WTC11 (cell line): ENCODE measurements around the gene FOXO1. TPM values are rescaled to one million over a fixed set of nuclear protein-coding genes. Genes with fewer than 3 reads are reported as not detected.

Experiments
- ATAC-seq: fragments of 200-7000 bp; cut with Tn5 transposase; 2 replicates; pipeline ENCODE4 v1.10.0; 2021; ENCODE audit warnings: mild to moderate bottlenecking, moderate library complexity
- CTCF ChIA-PET: fragments of 300-600 bp; sonication (Branson Sonifier 250); formaldehyde crosslinking; loops from one replicate; lab custom pipeline; 2021; ENCODE audit warnings: antibody characterized with exemption; lab: Charles Lee
- POLR2A ChIA-PET: fragments of 350-600 bp; sonication (Branson Sonifier 250); formaldehyde crosslinking; loops from one replicate; lab custom pipeline; 2021; ENCODE audit warnings: antibody characterized with exemption; lab: Charles Lee
- DNase-seq: peaks from one replicate; pipeline ENCODE4 v3.0.0; 2021; ENCODE audit warnings: low spot score
- H3K27ac Mint-ChIP-seq: 2 replicates; pipeline ENCODE4 v1.8.0; 2021; ENCODE audit warnings: mixed read lengths
- H3K27me3 Mint-ChIP-seq: 2 replicates; pipeline ENCODE4 v1.8.0; 2021; ENCODE audit warnings: low read depth, mild to moderate bottlenecking, moderate library complexity, mixed read lengths
- H3K36me3 Mint-ChIP-seq: 2 replicates; pipeline ENCODE4 v1.8.0; 2021; ENCODE audit warnings: mixed read lengths
- H3K4me1 Mint-ChIP-seq: 2 replicates; pipeline ENCODE4 v1.8.0; 2022; ENCODE audit warnings: mixed read lengths
- H3K4me3 Mint-ChIP-seq: 2 replicates; pipeline ENCODE4 v1.8.0; 2021; ENCODE audit warnings: mild to moderate bottlenecking, moderate library complexity, mixed read lengths
- H3K9me3 Mint-ChIP-seq: 2 replicates; pipeline ENCODE4 v1.8.0; 2021; ENCODE audit warnings: mixed read lengths
- CREM ChIP-seq: sonication (generic); formaldehyde crosslinking; IDR thresholded peaks from 2 replicates; pipeline ENCODE4 v1.8.1; 2022; ENCODE audit warnings: mild to moderate bottlenecking, missing genetic modification reagents, moderate library complexity
- GRHL2 ChIP-seq: fragments of 250-450 bp; sonication (Bioruptor Pico); IDR thresholded peaks from 2 replicates; pipeline ENCODE4 v1.8.0; 2022; ENCODE audit warnings: mild to moderate bottlenecking, moderate library complexity; ENCODE audit not compliant: insufficient replicate concordance, severe bottlenecking
- KAT7 ChIP-seq: sonication (generic); formaldehyde crosslinking; IDR thresholded peaks from 2 replicates; pipeline ENCODE4 v1.8.1; 2023; ENCODE audit warnings: missing genetic modification reagents, mild to moderate bottlenecking, borderline replicate concordance
- SOX15 ChIP-seq: fragments of 250-450 bp; sonication (Bioruptor Pico); IDR thresholded peaks from 2 replicates; pipeline ENCODE4 v1.9.0; 2021; ENCODE audit warnings: mild to moderate bottlenecking
- TEAD1 ChIP-seq: sonication (generic); formaldehyde crosslinking; IDR thresholded peaks from 2 replicates; pipeline ENCODE4 v1.8.0; 2022; ENCODE audit warnings: mild to moderate bottlenecking, missing genetic modification reagents
- ZNF219 ChIP-seq: sonication (generic); formaldehyde crosslinking; IDR thresholded peaks from 2 replicates; pipeline ENCODE4 v1.8.0; 2023; ENCODE audit warnings: missing genetic modification reagents, mild to moderate bottlenecking, borderline replicate concordance
- ZNF416 ChIP-seq: fragments of 250-450 bp; sonication (Bioruptor Pico); IDR thresholded peaks from 2 replicates; pipeline ENCODE4 v1.9.0; 2021; ENCODE audit warnings: mild to moderate bottlenecking, inconsistent platforms
- ZNF423 ChIP-seq: fragments of 250-450 bp; sonication (Bioruptor Pico); IDR thresholded peaks from 2 replicates; pipeline ENCODE4 v2.1.2; 2022; ENCODE audit warnings: mild to moderate bottlenecking, moderate library complexity
- ZNF671 ChIP-seq: fragments of 250-450 bp; sonication (Bioruptor Pico); IDR thresholded peaks from 2 replicates; pipeline ENCODE4 v1.8.0; 2021; ENCODE audit warnings: mild to moderate bottlenecking
- total RNA-seq: library from RNA; stranded (reverse); gene quantifications from 3 replicates; pipeline ENCODE4 v1.2.3, GENCODE V29; 2021
- TF ChIP-seq, protein P1 (sequence below): sonication (generic); formaldehyde crosslinking; IDR thresholded peaks from 2 replicates; pipeline ENCODE4 v1.8.1; 2022; ENCODE audit warnings: low read depth, mild to moderate bottlenecking, moderate library complexity, missing genetic modification reagents, borderline replicate concordance
- TF ChIP-seq, protein P2 (sequence below): sonication (generic); formaldehyde crosslinking; IDR thresholded peaks from 2 replicates; pipeline ENCODE4 v1.8.0; 2023; ENCODE audit warnings: mild to moderate bottlenecking, missing genetic modification reagents
- TF ChIP-seq, protein P3 (sequence below): sonication (generic); formaldehyde crosslinking; IDR thresholded peaks from 2 replicates; pipeline ENCODE4 v1.8.0; 2023; ENCODE audit warnings: missing genetic modification reagents
- TF ChIP-seq, protein P4 (sequence below): fragments of 250-450 bp; sonication (Bioruptor Pico); IDR thresholded peaks from 2 replicates; pipeline ENCODE4 v2.1.2; 2022; ENCODE audit warnings: mild to moderate bottlenecking, moderate library complexity
- TF ChIP-seq, protein P5 (sequence below): sonication (generic); formaldehyde crosslinking; IDR thresholded peaks from 2 replicates; pipeline ENCODE4 v1.8.0; 2022; ENCODE audit warnings: mild to moderate bottlenecking, missing genetic modification reagents
- TF ChIP-seq, protein P6 (sequence below): sonication (generic); formaldehyde crosslinking; IDR thresholded peaks from 2 replicates; pipeline ENCODE4 v1.8.0; 2022; ENCODE audit warnings: mild to moderate bottlenecking, missing genetic modification reagents
- TF ChIP-seq, protein P7 (sequence below): sonication (generic); formaldehyde crosslinking; IDR thresholded peaks from 2 replicates; pipeline ENCODE4 v1.8.1; 2022; ENCODE audit warnings: missing genetic modification reagents, borderline replicate concordance
- TF ChIP-seq, protein P8 (sequence below): sonication (generic); formaldehyde crosslinking; IDR thresholded peaks from 2 replicates; pipeline ENCODE4 v1.8.0; 2022; ENCODE audit warnings: missing genetic modification reagents

Gene FOXO1
- total RNA-seq, 1 experiment from 2014 or later: 37.9 TPM

DNA sequence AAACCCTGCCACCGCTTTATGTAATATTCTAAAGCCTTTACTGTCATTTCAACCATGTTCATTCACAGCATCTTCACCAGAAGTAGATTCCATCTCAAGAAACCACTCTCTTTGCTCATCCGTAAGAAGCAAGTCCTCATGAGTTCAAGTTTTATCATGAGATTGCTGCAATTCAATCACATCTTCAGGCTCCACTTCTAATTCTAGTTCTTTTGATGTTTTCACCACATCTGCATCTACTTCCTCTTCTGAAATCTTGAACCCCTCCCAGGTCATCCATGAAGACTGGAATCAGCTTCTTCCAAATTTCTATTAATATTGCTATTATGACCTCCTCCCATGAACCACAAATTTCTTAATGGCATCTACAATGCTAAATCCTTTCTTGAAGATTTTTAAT lies 83.9 kb downstream of the FOXO1 start:
- peaks cover 19% of the 10 kb centered on the region for H3K9me3 Mint-ChIP-seq
- POLR2A ChIA-PET: no interaction called here
- H3K36me3 Mint-ChIP-seq: peaks cover 20% of the 10 kb centered on the region
- no peaks in the 10 kb centered on the region for H3K27me3 Mint-ChIP-seq
- TF ChIP-seq ZNF423 (CRISPR knock-in tag): no peak
- no peak for TF ChIP-seq KAT7 (CRISPR knock-in tag)
- TF ChIP-seq, protein P1, sequence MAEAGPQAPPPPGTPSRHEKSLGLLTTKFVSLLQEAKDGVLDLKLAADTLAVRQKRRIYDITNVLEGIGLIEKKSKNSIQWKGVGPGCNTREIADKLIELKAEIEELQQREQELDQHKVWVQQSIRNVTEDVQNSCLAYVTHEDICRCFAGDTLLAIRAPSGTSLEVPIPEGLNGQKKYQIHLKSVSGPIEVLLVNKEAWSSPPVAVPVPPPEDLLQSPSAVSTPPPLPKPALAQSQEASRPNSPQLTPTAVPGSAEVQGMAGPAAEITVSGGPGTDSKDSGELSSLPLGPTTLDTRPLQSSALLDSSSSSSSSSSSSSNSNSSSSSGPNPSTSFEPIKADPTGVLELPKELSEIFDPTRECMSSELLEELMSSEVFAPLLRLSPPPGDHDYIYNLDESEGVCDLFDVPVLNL (CRISPR knock-in tag): no peak
- TF ChIP-seq, protein P2, sequence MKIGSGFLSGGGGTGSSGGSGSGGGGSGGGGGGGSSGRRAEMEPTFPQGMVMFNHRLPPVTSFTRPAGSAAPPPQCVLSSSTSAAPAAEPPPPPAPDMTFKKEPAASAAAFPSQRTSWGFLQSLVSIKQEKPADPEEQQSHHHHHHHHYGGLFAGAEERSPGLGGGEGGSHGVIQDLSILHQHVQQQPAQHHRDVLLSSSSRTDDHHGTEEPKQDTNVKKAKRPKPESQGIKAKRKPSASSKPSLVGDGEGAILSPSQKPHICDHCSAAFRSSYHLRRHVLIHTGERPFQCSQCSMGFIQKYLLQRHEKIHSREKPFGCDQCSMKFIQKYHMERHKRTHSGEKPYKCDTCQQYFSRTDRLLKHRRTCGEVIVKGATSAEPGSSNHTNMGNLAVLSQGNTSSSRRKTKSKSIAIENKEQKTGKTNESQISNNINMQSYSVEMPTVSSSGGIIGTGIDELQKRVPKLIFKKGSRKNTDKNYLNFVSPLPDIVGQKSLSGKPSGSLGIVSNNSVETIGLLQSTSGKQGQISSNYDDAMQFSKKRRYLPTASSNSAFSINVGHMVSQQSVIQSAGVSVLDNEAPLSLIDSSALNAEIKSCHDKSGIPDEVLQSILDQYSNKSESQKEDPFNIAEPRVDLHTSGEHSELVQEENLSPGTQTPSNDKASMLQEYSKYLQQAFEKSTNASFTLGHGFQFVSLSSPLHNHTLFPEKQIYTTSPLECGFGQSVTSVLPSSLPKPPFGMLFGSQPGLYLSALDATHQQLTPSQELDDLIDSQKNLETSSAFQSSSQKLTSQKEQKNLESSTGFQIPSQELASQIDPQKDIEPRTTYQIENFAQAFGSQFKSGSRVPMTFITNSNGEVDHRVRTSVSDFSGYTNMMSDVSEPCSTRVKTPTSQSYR (CRISPR knock-in tag): no peak
- TF ChIP-seq, protein P3, sequence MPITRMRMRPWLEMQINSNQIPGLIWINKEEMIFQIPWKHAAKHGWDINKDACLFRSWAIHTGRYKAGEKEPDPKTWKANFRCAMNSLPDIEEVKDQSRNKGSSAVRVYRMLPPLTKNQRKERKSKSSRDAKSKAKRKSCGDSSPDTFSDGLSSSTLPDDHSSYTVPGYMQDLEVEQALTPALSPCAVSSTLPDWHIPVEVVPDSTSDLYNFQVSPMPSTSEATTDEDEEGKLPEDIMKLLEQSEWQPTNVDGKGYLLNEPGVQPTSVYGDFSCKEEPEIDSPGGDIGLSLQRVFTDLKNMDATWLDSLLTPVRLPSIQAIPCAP (CRISPR knock-in tag): no peak
- TF ChIP-seq, protein P4, sequence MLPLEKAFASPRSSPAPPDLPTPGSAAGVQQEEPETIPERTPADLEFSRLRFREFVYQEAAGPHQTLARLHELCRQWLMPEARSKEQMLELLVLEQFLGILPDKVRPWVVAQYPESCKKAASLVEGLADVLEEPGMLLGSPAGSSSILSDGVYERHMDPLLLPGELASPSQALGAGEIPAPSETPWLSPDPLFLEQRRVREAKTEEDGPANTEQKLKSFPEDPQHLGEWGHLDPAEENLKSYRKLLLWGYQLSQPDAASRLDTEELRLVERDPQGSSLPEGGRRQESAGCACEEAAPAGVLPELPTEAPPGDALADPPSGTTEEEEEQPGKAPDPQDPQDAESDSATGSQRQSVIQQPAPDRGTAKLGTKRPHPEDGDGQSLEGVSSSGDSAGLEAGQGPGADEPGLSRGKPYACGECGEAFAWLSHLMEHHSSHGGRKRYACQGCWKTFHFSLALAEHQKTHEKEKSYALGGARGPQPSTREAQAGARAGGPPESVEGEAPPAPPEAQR (CRISPR knock-in tag): no peak
- no peak for TF ChIP-seq ZNF671
- TF ChIP-seq SOX15 (CRISPR knock-in tag): no peak
- TF ChIP-seq, protein P5, sequence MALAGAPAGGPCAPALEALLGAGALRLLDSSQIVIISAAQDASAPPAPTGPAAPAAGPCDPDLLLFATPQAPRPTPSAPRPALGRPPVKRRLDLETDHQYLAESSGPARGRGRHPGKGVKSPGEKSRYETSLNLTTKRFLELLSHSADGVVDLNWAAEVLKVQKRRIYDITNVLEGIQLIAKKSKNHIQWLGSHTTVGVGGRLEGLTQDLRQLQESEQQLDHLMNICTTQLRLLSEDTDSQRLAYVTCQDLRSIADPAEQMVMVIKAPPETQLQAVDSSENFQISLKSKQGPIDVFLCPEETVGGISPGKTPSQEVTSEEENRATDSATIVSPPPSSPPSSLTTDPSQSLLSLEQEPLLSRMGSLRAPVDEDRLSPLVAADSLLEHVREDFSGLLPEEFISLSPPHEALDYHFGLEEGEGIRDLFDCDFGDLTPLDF (CRISPR knock-in tag): no peak
- no peak for TF ChIP-seq TEAD1 (CRISPR knock-in tag)
- H3K4me3 Mint-ChIP-seq: no peak overlapping the region
- CTCF ChIA-PET: no interaction called here
- peaks cover 76% of the 10 kb centered on the region for H3K4me1 Mint-ChIP-seq
- DNase-seq (no peak), ATAC-seq (no peak)
- H3K27ac Mint-ChIP-seq: no peak overlapping the region

DNA sequence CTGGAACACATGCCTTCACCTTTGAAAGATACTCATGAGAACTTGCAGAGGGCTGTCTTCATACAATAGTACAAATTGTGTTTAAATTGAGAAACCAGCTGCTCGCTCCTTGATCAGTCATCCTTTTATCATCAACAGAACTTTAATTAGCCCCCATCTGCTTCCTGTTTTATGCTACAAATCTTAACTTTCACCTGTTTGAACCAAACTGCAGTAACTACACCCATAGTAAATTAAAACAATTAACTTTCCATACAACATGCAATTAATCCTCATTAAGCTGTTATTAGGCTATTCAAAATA lies 85.2 kb downstream of the FOXO1 start:
- H3K27ac Mint-ChIP-seq: no peak overlapping the region
- H3K36me3 Mint-ChIP-seq: peaks cover 20% of the 10 kb centered on the region
- peaks cover 19% of the 10 kb centered on the region for H3K9me3 Mint-ChIP-seq
- DNase-seq: no peak
- ChIA-PET CTCF (no interaction called here), POLR2A (no interaction called here)
- no peak overlapping the region for H3K4me3 Mint-ChIP-seq
- H3K4me1 Mint-ChIP-seq: peaks cover 74% of the 10 kb centered on the region
- no peak for ATAC-seq
- TF ChIP-seq ZNF219 (CRISPR knock-in tag) (no peak), ZNF416 (CRISPR knock-in tag) (no peak), GRHL2 (CRISPR knock-in tag) (no peak), CREM (CRISPR knock-in tag) (no peak)
- TF ChIP-seq, protein P6, sequence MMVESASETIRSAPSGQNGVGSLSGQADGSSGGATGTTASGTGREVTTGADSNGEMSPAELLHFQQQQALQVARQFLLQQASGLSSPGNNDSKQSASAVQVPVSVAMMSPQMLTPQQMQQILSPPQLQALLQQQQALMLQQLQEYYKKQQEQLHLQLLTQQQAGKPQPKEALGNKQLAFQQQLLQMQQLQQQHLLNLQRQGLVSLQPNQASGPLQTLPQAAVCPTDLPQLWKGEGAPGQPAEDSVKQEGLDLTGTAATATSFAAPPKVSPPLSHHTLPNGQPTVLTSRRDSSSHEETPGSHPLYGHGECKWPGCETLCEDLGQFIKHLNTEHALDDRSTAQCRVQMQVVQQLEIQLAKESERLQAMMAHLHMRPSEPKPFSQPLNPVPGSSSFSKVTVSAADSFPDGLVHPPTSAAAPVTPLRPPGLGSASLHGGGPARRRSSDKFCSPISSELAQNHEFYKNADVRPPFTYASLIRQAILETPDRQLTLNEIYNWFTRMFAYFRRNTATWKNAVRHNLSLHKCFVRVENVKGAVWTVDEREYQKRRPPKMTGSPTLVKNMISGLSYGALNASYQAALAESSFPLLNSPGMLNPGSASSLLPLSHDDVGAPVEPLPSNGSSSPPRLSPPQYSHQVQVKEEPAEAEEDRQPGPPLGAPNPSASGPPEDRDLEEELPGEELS (CRISPR knock-in tag): no peak
- TF ChIP-seq, protein P7, sequence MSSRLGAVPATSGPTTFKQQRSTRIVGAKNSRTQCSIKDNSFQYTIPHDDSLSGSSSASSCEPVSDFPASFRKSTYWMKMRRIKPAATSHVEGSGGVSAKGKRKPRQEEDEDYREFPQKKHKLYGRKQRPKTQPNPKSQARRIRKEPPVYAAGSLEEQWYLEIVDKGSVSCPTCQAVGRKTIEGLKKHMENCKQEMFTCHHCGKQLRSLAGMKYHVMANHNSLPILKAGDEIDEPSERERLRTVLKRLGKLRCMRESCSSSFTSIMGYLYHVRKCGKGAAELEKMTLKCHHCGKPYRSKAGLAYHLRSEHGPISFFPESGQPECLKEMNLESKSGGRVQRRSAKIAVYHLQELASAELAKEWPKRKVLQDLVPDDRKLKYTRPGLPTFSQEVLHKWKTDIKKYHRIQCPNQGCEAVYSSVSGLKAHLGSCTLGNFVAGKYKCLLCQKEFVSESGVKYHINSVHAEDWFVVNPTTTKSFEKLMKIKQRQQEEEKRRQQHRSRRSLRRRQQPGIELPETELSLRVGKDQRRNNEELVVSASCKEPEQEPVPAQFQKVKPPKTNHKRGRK: no peak
- TF ChIP-seq, protein P8, sequence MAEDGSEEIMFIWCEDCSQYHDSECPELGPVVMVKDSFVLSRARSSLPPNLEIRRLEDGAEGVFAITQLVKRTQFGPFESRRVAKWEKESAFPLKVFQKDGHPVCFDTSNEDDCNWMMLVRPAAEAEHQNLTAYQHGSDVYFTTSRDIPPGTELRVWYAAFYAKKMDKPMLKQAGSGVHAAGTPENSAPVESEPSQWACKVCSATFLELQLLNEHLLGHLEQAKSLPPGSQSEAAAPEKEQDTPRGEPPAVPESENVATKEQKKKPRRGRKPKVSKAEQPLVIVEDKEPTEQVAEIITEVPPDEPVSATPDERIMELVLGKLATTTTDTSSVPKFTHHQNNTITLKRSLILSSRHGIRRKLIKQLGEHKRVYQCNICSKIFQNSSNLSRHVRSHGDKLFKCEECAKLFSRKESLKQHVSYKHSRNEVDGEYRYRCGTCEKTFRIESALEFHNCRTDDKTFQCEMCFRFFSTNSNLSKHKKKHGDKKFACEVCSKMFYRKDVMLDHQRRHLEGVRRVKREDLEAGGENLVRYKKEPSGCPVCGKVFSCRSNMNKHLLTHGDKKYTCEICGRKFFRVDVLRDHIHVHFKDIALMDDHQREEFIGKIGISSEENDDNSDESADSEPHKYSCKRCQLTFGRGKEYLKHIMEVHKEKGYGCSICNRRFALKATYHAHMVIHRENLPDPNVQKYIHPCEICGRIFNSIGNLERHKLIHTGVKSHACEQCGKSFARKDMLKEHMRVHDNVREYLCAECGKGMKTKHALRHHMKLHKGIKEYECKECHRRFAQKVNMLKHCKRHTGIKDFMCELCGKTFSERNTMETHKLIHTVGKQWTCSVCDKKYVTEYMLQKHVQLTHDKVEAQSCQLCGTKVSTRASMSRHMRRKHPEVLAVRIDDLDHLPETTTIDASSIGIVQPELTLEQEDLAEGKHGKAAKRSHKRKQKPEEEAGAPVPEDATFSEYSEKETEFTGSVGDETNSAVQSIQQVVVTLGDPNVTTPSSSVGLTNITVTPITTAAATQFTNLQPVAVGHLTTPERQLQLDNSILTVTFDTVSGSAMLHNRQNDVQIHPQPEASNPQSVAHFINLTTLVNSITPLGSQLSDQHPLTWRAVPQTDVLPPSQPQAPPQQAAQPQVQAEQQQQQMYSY (CRISPR knock-in tag): no peak
- no peaks in the 10 kb centered on the region for H3K27me3 Mint-ChIP-seq
